ENCODE results near the gene EME1.
A peak's percentile ranks its signal among the peaks of the same experiment; 100 is the strongest.
"Not testable (repeated sequence)": the region's sequence is repeated elsewhere in the genome, so short reads cannot be mapped to it uniquely, and the experiment has no call there.

EME1 gene, protein sequence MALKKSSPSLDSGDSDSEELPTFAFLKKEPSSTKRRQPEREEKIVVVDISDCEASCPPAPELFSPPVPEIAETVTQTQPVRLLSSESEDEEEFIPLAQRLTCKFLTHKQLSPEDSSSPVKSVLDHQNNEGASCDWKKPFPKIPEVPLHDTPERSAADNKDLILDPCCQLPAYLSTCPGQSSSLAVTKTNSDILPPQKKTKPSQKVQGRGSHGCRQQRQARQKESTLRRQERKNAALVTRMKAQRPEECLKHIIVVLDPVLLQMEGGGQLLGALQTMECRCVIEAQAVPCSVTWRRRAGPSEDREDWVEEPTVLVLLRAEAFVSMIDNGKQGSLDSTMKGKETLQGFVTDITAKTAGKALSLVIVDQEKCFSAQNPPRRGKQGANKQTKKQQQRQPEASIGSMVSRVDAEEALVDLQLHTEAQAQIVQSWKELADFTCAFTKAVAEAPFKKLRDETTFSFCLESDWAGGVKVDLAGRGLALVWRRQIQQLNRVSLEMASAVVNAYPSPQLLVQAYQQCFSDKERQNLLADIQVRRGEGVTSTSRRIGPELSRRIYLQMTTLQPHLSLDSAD

DNA sequence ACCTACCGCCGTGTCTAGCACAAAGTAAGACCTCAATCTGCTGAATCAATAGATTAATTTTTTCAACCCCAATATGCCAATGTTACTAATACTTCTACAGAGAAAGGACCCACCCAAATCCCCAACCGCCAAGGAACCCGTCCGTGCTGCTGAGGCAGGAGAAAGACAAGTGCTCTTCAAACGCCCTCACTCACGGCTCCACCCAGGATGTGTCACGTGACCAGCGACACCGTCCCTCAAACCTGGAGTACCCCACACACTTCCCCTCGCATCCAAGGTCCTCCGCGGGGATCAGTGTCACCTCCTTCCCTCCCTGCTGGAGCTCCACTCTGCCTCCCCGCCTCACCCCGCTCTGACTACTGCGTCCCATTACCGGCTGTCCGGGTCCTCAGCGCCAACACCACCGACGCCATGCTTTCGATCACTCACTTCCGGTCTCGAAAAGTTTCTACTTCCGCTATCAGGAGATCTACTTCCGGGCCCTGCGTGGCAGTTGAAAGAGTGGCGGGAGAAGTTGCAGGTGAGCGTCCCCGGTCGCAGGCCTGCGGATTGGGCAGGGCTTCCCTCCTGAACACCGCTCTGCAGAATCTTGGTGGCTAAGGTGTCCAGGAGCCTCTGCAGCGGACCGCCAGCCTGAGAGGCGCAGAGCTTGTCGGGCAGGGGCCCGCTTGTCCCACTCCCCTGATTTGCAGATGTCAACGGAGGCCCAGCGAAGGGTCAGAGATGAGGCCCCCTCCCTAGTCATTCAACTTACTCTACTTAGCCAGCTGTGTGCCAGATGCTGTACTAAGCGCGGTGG, at the start of gene EME1, which contains the start of gene MRPL27:
EME1 (plus strand) TSS at position 472 of the 799 bp plus-strand sequence. CDS start 1,980 bp downstream, outside the sequence.
MRPL27 (minus strand) TSS at position 427 of the 799 bp plus-strand sequence; CDS start at position 413, 14 bp downstream.
- FAIRE-seq, result peak; percentile 91
- peak; percentile 94 for DNase-seq (ENCODE audit: low spot score)

DNA sequence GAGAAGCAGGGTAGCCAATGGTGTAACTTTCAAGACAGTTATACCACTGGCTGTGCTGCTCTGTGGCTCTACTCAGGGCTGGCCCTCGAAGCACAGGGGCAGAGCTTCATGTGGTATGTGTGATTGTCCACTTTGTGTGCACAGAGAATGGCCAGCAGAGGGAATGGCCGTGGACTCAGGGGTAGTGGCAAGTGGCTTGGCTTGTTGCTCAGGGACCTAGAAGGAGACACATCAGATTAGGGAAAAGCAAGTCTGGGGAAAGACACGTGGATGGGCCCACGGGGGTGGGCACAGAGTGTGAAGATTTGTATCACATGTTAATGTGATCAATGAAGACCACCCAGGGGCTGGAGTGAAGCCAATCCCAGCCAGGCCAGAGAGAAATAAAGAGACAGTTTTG, 47.1 kb upstream of the EME1 start:
- DNase-seq (ENCODE audit: low spot score), result no peak
- FAIRE-seq, result no peak

DNA sequence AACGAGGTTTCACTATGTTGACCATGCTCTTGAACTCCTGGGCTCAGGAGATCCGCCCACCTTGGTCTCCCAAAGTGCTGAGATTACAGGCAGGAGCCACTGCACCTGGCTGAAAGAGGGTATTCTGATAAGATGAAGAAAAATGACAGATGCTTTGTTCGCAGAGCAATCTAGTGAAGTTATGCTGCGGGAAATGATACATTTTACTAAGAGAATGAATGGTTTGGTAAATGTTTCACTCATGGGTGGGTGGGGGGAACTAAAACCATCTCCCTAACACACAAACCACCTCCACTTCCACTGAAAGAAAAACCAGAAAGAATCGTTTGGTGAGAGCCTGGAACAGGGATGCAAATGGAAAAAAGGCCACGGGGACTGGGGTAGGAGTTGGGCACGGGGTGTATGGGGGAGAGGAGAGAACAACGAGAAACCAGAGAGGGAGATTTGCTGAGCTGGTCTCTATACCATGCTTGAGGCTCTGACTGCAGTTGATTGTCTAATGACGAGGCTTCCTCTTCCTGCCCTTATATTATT, 46.1 kb upstream of the EME1 start:
- DNase-seq (ENCODE audit: low spot score), result no peak
- no peak for FAIRE-seq

DNA sequence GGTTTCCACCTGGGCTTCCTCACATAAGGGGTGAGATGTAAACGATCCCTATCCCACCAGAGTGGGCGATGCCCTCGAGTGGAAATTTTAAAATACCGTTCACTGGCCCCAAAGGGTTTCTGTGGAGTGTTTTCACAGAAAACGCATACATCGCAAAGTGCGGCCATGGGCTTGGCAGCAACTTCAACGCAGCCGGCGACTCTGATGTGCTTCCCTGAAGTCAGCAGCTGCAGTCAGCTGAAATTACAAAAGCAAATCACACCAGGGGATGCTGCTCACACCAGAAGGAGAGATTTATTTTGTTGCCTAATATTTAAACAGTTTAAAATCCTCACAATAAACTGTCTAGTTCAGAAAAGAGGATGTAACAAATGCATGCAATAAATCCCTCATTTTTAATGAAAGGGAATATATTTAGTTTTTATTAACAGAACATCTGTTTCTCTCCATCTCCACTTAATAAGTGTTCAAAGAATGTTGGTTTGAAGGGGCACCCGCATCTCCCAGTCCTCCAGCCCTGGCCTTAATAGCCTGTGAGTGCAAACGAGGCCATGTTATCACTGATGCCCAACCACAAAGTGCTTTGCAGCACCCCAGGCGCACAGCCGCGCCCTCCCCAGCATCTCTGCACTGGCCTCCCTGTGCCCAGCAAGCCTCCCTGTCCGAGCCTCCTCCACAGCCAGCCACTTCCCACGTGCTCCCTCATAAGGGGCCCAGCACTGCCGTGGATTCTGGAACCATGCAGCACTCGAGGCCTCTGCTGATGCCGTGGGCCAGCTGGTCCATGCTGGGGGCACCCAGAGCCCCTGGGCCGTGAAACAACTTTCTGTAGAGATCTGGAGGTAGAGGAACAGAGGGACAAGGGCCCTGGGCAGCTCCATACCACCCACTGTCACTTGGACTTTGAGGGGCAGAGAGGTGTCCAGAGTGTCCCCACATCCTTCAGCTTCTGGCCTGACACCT, 44.4 kb upstream of the EME1 start:
- no peak for DNase-seq (ENCODE audit: low spot score)
- no peak for FAIRE-seq

DNA sequence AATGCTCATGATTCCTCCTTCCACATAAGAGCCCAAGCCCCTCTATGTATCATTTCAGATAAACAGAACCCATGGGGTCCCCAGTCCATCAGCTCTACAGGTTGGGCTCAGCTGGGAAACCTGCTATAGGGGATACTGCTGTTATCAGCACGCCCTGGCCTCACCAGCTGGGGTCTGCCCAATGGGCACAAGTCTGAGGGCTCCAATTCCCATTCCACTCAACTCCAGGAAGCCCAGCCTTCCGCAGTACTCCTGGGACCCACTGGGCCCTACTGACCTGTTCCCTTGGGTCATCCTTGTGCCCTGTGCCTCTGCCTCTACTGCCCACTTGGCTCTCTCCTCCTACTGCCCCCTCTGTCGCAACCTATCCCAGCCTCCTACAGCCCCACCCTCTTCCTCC, 43.3 kb upstream of the EME1 start:
- no peak for FAIRE-seq
- no peak for DNase-seq (ENCODE audit: low spot score)

DNA sequence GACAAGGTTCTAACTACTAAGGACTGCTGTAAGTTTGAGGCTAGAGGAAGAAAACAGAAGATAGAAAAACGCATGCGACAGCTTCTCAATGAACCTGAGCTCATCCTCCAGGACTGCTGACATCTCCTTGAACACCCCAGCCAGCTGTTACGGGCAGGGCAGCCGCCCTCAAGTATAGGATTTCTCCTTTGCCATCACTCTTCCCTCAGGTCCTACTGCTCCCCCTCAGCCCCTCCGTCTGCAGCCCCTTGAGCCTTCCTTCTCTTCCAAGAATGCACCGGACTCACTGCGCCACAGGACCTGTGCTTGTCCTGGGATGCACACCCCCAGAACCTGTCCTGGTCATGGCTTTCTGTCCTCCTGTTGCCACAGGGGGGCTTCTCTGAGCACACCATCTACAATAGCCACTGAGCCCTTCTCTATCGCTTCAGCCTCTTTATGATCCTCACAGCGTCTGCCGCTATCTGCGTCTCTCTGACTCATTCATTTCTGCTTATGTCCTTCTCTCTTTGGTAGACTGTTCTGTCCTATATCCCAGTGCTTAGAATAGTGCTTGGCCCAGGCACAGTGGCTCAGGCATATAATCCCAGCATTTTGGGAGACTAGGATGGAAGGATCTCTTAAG, 42.8 kb upstream of the EME1 start:
- FAIRE-seq (no peak), DNase-seq (ENCODE audit: low spot score) (no peak)

DNA sequence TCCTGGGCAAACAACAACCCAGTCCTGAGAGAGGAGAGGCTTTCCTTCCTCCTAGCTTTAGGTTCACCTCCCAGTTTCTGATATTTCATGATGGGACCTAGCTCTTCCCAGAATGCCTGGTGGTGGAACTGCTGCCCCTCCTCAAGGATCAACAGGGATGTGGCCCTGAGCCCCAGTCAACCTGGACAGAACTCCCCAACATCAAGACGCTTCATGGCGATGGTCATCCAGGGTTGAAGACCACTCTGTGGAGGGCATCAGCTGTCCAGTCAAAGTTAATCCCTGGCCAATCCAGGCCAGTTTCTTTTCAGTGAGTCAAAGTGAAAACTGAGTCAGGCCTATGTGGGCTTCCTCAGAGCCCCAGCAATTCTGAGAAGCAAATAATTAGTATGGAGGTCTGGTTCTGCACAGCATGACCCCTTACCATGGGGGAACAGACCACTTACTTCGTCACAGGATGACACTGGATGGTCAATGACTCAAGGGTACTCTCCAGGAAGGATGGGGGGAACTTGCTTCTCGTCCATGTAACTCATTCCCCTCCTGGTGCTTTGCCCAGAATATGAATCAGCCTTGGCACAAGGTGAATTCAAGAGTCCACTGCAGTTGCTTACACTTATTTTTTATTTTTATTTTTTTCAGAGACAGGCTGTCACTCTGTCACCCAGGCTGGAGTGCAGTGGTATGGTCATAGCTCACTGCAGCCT, 41.8 kb upstream of the EME1 start:
- DNase-seq (ENCODE audit: low spot score) (no peak), FAIRE-seq (no peak)

DNA sequence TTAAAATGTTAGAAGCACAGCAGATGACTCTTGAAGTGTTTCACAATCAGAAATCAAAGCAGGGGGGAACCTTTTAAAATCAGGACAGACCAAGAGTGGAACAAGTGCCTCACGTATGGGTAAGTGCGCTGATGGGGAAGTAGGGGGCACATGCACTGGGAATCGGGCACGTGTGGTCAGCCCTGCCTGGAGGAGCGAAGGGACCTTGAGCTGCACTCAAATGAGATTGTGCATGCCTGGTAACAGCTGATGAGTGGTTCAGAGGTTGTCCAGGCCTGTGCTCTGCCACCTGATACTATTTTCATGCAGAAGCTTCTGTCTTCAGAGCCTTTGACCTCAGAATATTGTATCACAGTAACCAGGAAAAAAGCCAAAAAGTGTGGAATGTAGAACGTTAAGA, 40.8 kb upstream of the EME1 start:
- no peak for FAIRE-seq

DNA sequence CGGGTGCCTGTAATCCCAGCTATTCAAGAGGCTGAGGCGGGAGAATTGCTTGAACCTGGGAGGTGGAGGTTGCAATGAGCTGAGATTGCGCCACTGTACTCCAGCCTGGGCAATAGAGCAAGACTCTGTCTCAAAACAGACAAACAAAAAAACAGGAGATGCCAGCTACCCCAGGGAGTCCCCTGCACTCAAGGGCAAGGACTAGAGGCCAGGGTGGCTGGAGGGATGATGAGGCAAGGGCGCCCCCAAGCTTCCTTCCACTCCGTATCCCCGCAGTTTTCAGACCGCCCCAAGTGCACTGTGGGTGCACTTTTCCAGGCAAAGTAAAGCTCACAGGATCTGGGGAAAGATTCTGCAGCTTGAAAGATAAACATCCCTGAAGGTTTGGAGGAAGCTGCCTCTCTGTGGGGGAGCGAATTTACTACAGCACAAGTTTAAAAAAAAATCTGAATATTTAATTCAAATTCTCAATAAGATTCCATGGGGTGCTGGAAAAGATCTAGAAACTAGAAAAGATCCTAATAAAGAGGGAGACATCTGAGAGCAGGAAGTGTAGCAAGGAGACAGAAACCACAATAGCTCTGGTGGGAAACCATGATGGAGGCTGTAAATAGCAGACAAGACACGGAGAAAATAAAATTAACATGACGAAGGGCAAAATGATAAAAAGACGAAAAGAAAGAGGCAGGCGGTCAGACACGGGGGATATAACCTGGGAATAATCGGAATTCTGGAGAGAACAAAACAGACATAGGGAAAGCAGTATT, 39.6 kb upstream of the EME1 start:
- peak; percentile 30 for FAIRE-seq
- not testable (repeated sequence) for DNase-seq (ENCODE audit: low spot score)

More for the DNA sequence above, 40.8 kb upstream of the EME1 start:
- no peak for DNase-seq (ENCODE audit: low spot score)

DNA sequence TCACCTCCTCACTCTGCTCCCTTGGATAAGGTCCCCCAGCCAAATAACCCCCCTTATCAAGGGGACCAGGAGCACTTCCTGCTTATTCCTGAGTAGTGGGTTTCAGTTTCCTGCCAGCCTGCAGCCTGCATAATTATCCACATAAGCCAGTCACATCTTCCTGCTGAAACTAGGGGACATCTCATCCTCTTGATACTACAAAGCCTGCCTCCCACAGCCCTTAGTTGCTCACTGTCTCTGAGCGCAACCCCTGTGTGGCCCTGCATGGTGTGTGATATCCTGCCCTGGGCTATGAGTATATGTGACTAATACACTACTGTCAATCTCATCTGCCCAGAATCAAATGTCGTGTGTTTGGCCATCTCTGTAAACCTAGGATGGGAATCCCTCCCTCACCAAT, 35.1 kb upstream of the EME1 start:
- FAIRE-seq (no peak), DNase-seq (ENCODE audit: low spot score) (no peak)

DNA sequence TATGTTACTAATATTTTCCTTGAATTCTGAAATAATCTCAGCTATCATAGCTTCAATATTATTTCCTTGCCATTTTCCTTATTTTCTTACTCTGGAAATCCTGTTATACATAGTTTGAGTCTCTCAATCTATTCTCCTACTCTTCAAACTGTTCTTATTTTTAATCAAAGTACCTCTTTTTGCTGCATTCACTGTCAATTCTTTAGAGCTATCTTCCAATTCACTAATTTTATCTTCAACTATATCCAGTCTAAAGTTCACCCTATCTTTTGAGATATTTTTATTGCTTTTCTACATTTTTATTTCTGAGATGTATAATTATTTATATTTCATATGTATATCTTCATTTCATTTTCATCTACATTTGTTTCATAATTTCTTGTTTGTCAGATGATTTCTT, 34.4 kb upstream of the EME1 start:
- DNase-seq (ENCODE audit: low spot score) (no peak), FAIRE-seq (no peak)

DNA sequence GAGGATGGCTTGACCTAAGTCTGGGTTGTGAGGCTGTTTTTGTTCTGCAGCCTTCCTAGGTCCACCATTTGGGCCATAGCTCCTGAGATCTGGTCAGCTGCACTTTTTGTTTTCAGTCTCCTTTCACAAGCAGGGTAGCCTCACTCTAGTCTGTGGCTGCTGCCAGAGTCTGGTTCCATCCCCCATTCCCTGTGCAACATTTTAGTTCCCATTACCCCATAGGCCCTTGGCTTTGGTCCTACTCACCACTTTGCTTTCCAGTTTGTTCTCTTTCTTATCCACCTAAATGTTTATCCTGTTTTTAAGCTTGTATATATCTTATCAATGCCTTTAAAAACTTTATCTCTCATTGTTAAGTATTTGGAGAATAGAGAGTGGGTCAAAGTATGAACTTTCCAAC, 33.6 kb upstream of the EME1 start:
- no peak for DNase-seq (ENCODE audit: low spot score)
- no peak for FAIRE-seq

DNA sequence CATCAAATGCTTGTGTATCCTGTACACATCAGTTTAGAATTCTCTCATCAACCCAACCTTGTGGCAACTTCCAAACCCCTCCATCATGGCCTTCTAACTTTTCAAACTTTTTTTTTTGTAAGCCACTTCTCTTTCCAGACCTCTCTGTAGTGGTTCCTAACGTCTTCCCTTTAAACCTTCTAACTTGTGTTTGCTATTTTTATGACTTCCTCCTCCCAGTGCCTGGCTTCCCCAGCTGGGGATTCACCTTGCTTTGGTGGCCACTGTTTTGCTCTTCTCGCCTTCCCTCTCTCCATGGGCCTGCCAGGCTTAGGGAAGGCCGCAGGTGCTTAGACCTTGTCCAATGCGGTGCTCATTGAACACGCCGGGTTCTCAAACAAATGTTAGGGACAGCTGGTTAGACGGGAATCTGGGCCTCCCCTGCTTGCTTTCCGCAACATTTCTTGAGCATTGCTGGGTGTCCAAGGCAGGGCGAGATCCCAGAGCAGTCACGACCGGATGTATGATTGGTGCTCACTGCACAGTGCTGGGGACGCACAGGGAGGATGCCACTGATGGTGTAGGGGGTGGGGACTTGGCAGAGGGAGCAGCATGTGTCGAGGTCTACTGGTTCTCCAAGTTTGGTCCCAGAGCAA, 28.2 kb upstream of the EME1 start:
- no peak for FAIRE-seq
- DNase-seq (ENCODE audit: low spot score), result no peak

DNA sequence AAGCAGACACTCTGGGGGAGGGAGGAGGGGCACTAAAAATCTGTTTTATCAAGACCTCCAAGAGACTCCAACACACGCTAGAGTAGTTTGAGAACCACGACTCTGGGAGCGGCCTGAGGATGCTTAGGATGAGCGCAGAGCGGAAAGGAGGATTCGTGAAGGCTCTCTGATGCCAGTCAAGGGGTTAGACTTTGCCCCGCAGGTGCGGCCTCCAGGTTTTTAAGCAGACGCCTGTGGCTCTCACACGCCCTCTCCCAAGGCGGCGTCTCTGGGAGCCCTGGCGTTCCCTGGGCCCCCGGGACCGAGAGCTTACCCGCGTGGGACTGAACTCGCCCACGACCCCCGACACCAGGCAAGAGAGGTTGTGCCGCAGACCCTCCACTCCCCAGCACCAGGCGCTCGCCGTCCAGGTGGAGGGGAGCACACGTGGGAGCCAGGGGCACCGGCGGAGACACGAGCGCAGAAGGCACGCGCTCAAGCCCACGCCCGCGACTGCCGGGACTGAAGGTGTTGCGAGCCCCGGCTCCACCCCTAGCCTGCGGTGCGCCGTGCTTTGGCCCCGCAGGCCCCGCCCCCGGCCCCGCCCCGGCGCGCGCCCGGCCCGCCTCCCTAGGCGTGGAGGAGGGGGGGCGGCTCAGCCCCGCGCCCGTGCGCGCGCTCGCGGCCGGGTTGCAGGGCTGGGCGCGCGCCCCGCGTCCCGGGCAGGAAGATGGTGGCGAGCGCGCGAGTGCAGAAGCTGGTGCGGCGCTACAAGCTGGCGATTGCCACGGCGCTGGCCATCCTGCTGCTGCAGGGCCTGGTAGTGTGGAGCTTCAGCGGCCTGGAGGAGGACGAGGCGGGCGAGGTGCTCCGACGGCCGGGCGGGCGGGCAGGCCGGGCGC, 27.4 kb upstream of the EME1 start, which contains the start of gene XYLT2:
XYLT2 (plus strand) TSS at position 695 of the 881 bp plus-strand sequence; CDS start at position 710, 15 bp downstream.
- peak; percentile 98 for DNase-seq (ENCODE audit: low spot score)
- peak; percentile 55 for FAIRE-seq

DNA sequence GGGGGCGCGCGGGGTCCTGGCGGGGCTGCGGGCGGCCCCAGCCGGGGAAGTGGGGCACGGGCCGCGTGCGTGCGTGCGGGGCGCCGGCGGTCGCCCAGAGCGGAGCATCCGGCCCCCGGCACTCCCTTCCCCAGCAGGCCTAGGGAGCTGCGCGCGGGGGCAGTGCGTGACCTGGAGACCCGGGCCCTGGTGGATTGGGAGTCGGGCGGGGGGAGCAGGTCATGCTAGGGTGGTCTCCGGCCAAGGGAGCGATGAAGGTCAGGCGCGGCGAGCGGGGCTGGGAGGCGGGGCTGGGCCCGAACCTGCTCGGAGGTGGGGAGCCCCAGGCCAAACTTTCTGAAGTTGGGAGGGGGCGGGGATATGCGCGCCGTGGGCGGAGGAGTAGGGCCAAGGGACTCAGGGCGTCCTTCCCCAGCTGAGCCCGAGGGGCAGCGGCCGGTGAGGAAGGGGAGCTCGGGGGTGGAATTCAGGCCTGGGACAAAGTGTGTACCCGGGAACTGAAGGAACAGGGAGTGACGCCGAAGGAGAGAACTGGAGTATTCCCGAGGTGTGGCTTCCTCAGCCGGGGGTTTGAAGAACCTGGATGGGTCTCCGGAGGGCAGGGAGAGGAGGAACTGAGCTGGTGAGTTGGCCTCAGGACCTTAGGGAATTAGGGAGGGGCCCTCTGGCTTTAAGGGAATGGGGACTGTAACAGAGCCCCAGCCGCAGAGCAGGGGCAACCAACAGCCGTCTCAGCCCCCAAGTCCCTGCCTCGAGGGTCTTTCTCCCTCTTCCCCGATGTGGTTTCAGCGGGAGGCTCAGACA, 26.5 kb upstream of the EME1 start:
- DNase-seq (ENCODE audit: low spot score), result peak; percentile 49
- FAIRE-seq, result no peak
